Ureter (tissue), 1 donor: Measurements from ENCODE around the gene TBL3. TPM values are rescaled to one million over a fixed set of nuclear protein-coding genes. Genes with fewer than 3 reads are reported as not detected.
A peak's percentile ranks its signal among the peaks of the same experiment; 100 is the strongest.
"Not testable (repeated sequence)": the region's sequence is repeated elsewhere in the genome, so short reads cannot be mapped to it uniquely, and the experiment has no call there.

Experiments
- DNase-seq: peaks from one replicate; pipeline ENCODE4 v3.0.0-alpha.2; 2020; ENCODE audit warnings: low spot score
- total RNA-seq: library from RNA; stranded (reverse); gene quantifications from one replicate; pipeline ENCODE4 v1.2.4, GENCODE V29; 2023
- donor health status: DM: yes; HTN: yes; CAD: no.

The TBL3 gene
- total RNA-seq, 1 donor from 2014 or later = 37.0 TPM

DNA sequence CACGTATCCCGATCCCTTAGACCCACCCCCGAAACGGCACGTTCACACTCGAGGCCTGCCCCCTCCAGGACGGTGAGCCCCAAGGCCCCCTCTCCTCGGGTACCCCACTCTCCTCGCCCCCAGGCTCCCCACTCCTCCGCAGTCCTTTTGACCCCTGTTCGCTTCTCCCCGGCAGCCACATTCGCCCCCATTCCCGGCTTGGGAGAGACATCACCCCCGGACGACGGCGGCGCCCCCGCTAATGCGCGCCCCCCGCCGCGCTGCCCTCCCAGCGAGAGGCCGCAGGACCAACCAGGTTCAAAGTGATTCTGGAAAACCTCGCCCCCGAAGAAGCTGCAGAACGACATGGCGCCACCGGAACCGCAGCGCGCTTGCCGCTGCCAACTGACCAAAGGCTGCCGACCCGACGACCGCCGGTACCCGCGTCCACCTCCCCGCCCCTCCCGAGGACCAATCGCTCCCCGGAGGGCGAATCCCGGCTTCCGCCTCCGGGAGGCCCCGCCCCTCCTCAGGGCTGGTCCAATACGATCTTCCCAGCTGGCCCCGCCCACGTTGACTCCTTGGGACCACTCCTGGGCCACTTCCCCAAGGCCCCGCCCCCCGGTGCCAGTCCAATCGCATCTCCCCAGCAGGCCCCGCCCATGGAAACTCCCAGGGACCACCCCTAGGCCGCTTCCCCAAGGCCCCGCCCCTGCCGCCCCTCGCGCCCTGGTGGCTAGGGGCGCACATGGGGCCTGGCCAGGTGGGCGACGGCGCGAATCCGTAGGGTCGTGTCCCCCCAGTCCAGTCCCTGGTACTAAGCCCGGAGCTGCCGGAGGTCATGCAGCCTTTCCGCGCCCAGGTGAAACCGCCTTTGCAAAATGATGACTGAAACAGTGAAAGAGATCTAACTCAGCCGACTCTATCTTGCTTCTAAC, 28.8 kb upstream of the TBL3 start, which contains the start of gene MSRB1:
Gene MSRB1, minus strand, starts transcription at position 390 of the 917 bp plus-strand sequence. Its CDS starts 43 bp downstream, at position 347.
- peak; percentile 100 for DNase-seq

- DNase-seq = peak; percentile 41
Measured at GRCh38 chr16:1944612-1945199, 27.1 kb upstream of the TBL3 start.

DNA sequence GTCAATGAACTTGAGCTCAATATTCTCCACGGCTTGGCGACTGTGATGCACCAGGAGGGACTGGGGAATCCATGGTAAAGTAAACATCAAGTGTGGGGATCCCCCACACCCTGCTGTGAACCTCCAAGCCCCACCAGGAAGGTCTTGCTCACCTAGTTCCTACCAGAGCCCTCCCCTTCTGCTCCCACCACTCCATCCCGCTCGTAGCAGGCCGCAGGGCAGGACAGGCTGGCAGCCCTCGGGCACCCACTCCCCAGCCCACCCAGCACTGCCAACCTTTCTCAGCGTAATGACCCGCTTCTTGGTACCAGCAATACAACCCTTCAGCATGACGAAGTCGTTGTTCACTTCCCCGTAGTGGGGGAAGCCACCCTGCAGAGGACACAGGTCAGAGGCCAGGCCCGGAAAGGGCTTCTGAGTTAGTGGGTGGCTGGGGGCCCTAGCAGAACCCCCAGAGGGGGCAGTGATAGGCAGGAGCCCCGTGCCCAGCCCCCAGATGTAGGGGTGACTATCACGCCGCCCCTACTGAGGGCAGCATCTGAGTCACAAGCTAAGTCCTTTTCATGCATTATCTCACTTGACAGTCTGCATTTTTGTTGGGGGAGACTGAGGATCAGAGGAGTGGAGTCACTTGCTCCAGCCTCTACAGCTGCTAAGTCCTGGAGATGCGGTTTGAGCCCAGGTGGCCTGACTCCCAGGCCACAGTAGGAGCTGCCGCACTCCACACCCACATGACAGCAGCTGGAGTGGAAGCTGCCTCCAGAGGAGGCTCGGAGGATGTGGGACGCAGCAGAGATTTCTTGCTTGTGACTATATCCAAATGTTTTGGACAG, 26.1 kb upstream of the TBL3 start:
- DNase-seq = peak; percentile 41

GRCh38 chr16:1946495-1947368, 25.1 kb upstream of the TBL3 start:
- peak; percentile 39 for DNase-seq

DNA sequence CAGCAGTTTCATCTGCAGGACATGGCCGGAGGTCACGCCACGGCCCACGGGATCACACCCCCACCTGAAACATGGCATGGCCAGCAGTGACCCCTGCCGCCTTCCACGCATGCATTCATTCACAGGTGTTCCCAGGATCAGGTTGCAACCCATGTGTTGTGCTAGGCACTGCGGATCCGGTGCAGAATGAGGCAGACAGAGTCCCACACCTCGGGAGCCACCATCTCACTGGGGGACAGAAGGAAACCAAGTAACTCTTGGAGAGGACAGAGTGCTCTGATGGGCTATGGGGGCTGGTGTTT, 24.5 kb upstream of the TBL3 start:
- DNase-seq = no peak

GRCh38 chr16:1949507-1949906, 22.3 kb upstream of the TBL3 start:
- DNase-seq = no peak

DNA sequence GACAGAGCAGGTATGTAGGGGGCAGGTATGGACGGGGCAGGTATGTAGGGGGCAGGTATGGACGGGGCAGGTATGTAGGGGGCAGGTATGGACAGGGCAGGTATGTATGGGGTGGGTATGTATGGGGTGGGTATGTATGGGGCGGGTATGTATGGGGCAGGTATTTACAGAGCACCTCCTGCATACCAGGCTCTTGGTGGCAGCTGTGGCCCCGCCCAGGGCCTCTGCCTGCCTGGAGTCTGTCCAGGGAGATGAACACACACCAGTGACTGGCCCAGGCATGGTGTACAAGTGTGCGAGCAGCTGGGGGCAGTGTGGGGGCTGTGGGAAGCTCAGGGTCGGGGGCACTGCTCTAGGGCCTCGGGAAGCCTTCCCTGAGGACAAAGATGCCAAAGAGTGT, 21.8 kb upstream of the TBL3 start:
- DNase-seq = no peak

- DNase-seq = no peak
Measured at GRCh38 chr16:1950559-1950958, 21.3 kb upstream of the TBL3 start.

DNA sequence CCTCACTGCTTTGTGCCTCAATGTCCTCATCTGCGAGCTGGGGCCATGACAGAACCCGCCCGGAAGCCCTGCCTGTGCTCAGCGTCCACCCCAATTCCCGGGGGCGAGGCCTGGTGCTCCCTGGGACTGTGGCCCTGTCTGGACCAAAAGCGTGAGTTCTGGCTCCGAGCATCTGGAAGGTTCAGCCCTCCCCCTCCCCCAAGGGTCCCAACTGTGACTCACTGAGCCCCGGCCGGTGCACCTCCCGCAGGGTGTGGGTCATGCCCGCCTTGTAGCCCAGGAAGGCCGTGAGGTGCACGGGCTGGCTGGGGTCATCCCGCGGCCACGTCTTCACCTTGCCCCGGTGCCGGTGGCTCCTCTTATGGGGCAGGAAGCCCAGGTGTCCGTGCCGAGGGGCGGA, 18.1 kb upstream of the TBL3 start:
- DNase-seq = no peak

DNA sequence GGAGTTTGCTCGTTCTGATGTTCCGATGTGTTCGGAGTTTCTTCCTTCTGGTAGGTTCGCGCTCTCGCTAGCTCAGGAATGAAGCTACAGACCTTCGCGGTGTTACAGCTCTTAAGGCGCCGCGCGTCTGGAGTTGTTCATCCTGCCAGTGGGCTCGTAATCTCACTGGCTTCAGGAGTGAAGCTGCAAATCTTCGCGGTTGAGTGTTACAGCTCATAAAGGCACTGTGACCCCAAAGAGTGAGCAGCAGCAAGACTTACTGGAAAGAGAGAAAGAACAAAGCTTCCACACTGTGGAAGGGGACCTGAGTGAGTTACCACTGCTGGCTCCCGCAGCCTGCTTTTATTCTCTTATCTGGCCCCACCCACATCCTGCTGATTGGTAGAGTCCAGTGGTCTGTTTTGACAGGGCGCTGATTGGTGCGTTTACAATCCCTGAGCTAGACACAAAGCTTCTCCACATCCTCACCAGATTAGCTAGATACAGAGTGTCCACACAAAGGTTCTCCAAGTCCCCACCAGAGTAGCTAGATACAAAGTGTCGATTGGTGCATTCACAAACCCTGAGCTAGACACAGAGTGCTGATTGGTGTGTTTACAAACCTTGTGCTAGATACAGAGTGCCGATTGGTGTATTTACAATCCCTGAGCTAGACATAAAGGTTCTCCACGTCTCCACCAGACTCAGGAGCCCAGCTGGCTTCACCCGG, 14.3 kb upstream of the TBL3 start:
- DNase-seq = not testable (repeated sequence)

DNA sequence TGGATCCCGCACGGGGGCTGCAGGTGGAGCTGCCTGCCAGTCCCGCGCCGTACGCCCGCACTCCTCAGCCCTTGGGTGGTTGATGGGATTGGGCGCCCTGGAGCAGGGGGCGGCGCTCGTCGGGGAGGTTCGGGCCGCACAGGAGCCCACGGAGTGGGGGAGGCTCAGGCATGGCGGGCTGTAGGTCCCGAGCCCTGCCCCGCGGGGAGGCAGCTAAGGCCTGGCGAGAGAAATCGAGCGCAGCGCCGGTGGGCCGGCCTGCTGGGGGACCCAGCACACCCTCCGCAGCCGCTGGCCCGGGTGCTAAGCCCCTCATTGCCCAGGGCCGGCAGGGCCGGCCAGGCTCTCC, 13.7 kb upstream of the TBL3 start:
- not testable (repeated sequence) for DNase-seq

GRCh38 chr16:1958715-1959268, 13.1 kb upstream of the TBL3 start:
- no peak for DNase-seq

GRCh38 chr16:1959269-1960039, 12.4 kb upstream of the TBL3 start, which contains the start of gene NDUFB10:
TSS of gene NDUFB10 (plus strand) at chr16:1959538. CDS start at chr16:1959625, 87 bp downstream.
- peak; percentile 91 for DNase-seq

- no peak for DNase-seq
Measured at GRCh38 chr16:1960665-1961630, 10.9 kb upstream of the TBL3 start.

GRCh38 chr16:1961651-1962067, 10.2 kb upstream of the TBL3 start:
- no peak for DNase-seq

DNA sequence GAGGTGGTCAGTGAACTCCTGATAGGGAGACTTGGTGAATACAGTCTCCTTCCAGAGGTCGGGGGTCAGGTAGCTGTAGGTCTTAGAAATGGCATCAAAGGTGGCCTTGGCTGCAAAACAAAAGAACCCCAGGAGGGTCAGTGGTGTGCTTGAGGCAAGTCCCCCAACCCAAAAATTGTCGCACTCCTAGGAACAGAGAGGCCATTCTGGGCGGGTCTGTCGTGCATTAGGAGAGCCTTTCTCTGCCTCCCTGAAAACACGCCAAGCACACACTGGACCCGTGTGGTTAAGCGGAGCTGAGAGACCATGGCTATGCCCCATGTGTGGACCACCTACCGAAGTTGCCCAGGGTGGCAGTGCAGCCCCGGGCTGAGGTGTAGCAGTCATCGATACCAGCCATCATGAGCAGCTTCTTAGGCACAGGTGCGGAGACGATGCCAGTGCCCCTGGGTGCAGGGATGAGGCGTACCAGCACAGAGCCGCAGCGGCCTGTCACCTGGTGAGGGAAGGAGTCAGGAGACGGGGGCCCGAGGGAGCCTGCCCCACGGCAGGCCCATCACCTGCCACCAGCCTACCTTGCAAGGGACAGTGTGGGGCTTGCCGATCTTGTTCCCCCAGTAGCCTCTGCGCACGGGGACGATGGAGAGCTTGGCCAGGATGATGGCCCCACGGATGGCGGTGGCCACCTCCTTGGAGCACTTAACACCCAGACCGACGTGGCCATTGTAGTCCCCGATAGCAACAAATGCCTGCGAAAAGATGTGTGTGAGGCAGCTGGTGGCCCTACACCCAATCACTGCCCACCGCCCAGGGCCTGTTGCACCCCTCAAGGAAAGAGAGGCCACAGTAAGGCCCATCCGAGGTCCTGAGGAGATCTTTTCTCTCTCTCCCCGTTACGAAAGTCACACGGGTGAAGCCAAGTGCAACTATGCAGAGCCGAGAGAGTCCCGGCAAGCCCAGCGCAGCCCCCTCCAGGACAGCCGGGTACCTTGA, 9.4 kb upstream of the TBL3 start:
- not testable (repeated sequence) for DNase-seq
